ENCODE results near the gene C1orf226. TPM values are rescaled to one million over a fixed set of nuclear protein-coding genes. Genes with fewer than 3 reads are reported as not detected.

The C1orf226 gene
- total and polyA plus RNA-seq, 10 of the 15 experiments (the other 5 are each of a cell fraction or from before 2014, with no cell fraction given): not detected

- ChIA-PET SMC1A (ENCODE audit: uncharacterized antibody, unreplicated experiment) (no interaction called here), RAD21 (ENCODE audit: unreplicated experiment) (no interaction called here), POLR2A (no interaction called here), CTCF (no interaction called here)
- Histone ChIP-seq H3K4me2 (ENCODE audit: control insufficient read depth, insufficient read depth) (no peak overlapping the region), H3K9me3 (replicated peaks; ENCODE audit: control insufficient read depth, insufficient read depth, low read length) (no peaks in the 10 kb centered on the region), H4K20me1 (ENCODE audit: control insufficient read depth, insufficient read depth) (no peaks in the 10 kb centered on the region), H3K27ac (ENCODE audit: control insufficient read depth, insufficient read depth) (no peak overlapping the region), H3K36me3 (ENCODE audit: control insufficient read depth in 2 of 2, insufficient read depth in 2 of 2, low read length in 1 of 2) (no peaks in the 10 kb centered on the region), H3K27me3 (replicated peaks in 1 of 2; ENCODE audit: control insufficient read depth in 2 of 2, insufficient read depth in 2 of 2, low read length in 1 of 2) (no peaks in the 10 kb centered on the region), H3K9ac (ENCODE audit: control insufficient read depth, insufficient read depth, low read length) (no peak overlapping the region), H2AFZ (ENCODE audit: control insufficient read depth, low read depth, low read length) (no peak overlapping the region), H3K79me2 (ENCODE audit: control insufficient read depth, insufficient read depth, low read length) (no peaks in the 10 kb centered on the region), H3K4me3 (no peak overlapping the region), H3K4me1 (ENCODE audit: control insufficient read depth, insufficient read depth, low read length) (0 out of 2 replicates have a peak, but pooled peaks cover 4% of the 10 kb centered on the region)
- BruUV-seq (replicated peaks): no TSS peak
- FAIRE-seq (no peak), ATAC-seq (no peak), DNase-seq (ENCODE audit: low read depth, low spot score) (no peak)
- in situ Hi-C loops (cut with MboI): no loop called here
- 39% methylated on average over 6 of the region's 10 CpGs for WGBS (ENCODE audit: insufficient coverage, insufficient replicate concordance, low lambda C conversion rate, missing lambda C conversion rate)
- intact Hi-C loops (cut with micrococcal nuclease; ENCODE audit: unreplicated experiment): no loop called here
- TF ChIP-seq CEBPZ (IDR thresholded peaks at IDR 0.05; ENCODE audit: low read depth, low read length): no peak
- TF ChIP-seq JUND (IDR thresholded peaks at IDR 0.05; ENCODE audit: low read depth, low read length): no peak
- no peak for TF ChIP-seq HDAC2 (IDR thresholded peaks at IDR 0.05)
Measured at GRCh38 chr1:162384601-162385279, 3.2 kb downstream of the C1orf226 start.

- in situ Hi-C loops (cut with MboI): no loop called here
- SMC1A ChIA-PET (ENCODE audit: uncharacterized antibody, unreplicated experiment): no interaction called here
- no peaks in the 10 kb centered on the region for H3K27me3 ChIP-seq (replicated peaks in 1 of 2; ENCODE audit: control insufficient read depth in 2 of 2, insufficient read depth in 2 of 2, low read length in 1 of 2)
- no peak overlapping the region for H3K27ac ChIP-seq (ENCODE audit: control insufficient read depth, insufficient read depth)
- no peak for FAIRE-seq
- no peak overlapping the region for H3K4me3 ChIP-seq
- no peak for ATAC-seq
- no peaks in the 10 kb centered on the region for H3K36me3 ChIP-seq (ENCODE audit: control insufficient read depth in 2 of 2, insufficient read depth in 2 of 2, low read length in 1 of 2)
- no peaks in the 10 kb centered on the region for H4K20me1 ChIP-seq (ENCODE audit: control insufficient read depth, insufficient read depth)
- H3K9ac ChIP-seq (ENCODE audit: control insufficient read depth, insufficient read depth, low read length): no peak overlapping the region
- H3K9me3 ChIP-seq (replicated peaks; ENCODE audit: control insufficient read depth, insufficient read depth, low read length): no peaks in the 10 kb centered on the region
- no peak overlapping the region for H3K4me2 ChIP-seq (ENCODE audit: control insufficient read depth, insufficient read depth)
- CTCF ChIA-PET: no interaction called here
- 27% methylated on average over 3 of the region's 3 CpGs for WGBS (ENCODE audit: insufficient coverage, insufficient replicate concordance, low lambda C conversion rate, missing lambda C conversion rate)
- intact Hi-C loops (cut with micrococcal nuclease; ENCODE audit: unreplicated experiment): no loop called here
- no peak overlapping the region for H2AFZ ChIP-seq (ENCODE audit: control insufficient read depth, low read depth, low read length)
- 0 out of 2 replicates have a peak, but pooled peaks cover 4% of the 10 kb centered on the region for H3K4me1 ChIP-seq (ENCODE audit: control insufficient read depth, insufficient read depth, low read length)
- POLR2A ChIA-PET: no interaction called here
- TF ChIP-seq MYC (IDR thresholded peaks at IDR 0.05; ENCODE audit: insufficient read depth, insufficient read length, insufficient replicate concordance, low read length, severe bottlenecking): no peak
- no peak for TF ChIP-seq CREB1 (IDR thresholded peaks at IDR 0.05; ENCODE audit: low read depth)
- no TSS peak for BruUV-seq (replicated peaks)
- RAD21 ChIA-PET (ENCODE audit: unreplicated experiment): interaction anchor here (0.9 kb wide), 1 partner anchor 28 kb away, joined by 4 read pairs; no protein-coding TSS in a partner anchor
- no peaks in the 10 kb centered on the region for H3K79me2 ChIP-seq (ENCODE audit: control insufficient read depth, insufficient read depth, low read length)
- DNase-seq (ENCODE audit: low read depth, low spot score): no peak
Measured at GRCh38 chr1:162385280-162385623, 3.7 kb downstream of the C1orf226 start.
